Measurements from ENCODE around the gene KLHDC7B. TPM values are rescaled to one million over a fixed set of nuclear protein-coding genes. Genes with fewer than 3 reads are reported as not detected.
A peak's percentile ranks its signal among the peaks of the same experiment; 100 is the strongest.

KLHDC7B gene
- total RNA-seq, 2 donors from 2014 or later = 0.07 to 0.16 TPM

DNA sequence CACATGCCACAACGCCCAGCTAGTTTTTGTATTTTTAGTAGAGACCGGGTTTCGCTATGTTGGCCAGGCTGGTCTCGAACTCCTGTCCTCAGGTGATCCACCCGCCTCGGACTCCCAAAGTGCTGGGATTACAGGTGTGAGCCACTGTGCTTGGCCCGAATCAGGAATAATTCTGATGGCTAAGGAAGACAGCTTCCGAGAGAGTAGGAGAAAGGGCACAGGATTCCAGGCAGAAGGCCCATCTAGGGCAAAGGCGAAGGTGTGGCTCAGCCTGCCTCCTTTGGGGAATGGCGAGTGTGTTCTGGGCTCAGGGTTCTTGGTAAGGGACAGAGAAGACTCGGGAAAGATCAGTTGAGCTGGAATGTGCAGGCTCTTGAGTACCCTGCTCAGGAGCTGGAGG lies 18.6 kb downstream of the KLHDC7B start:
- H3K9ac ChIP-seq (ENCODE audit: low read depth in 2 of 2, low read length in 2 of 2) = peak overlapping the region in 1 of 2 donors; percentile 99
- intact Hi-C loops (cut with DNase I) = loop anchor here (5.0 to 10.0 kb wide), 2 partner anchors 42 to 51 kb away; no protein-coding TSS in a partner anchor
- DNase-seq = peak; percentile 56

DNA sequence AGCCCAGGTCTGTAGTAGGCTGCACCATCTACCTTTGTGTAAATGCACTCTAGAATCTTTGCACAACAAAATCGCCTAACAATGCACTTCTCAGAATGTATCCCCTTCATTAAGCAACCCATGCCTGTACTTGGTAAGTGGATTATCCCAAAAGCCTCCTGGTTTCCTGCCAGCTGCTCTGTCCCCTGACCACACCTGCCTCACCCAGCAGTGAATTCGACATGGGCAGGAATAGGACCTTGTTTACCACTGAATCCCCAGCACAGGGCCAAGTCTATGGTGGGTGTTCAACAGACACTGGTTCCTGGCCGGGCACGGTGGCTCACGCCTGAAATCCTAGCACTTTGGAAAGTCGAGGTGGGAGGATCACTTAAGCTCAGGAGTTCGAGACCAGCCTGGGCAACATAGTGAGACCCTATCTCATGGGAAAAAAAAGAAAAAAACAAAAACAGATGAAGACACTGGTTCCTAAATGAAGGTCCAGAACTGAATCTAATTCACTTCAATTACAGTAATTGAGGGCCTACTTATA lies 22.1 kb downstream of the KLHDC7B start:
- H3K27me3 ChIP-seq = no peaks in the 10 kb centered on the region
- intact Hi-C loops (cut with DNase I) = loop anchor here (10.0 kb wide), 1 partner anchor 47 kb away; no protein-coding TSS in a partner anchor
- no peaks in the 10 kb centered on the region for H3K36me3 ChIP-seq
- H3K9ac ChIP-seq (ENCODE audit: low read depth in 2 of 2, low read length in 2 of 2) = no peak overlapping the region
- no peak overlapping the region for H3K27ac ChIP-seq
- H3K4me3 ChIP-seq = no peak overlapping the region
- TF ChIP-seq, protein P1, sequence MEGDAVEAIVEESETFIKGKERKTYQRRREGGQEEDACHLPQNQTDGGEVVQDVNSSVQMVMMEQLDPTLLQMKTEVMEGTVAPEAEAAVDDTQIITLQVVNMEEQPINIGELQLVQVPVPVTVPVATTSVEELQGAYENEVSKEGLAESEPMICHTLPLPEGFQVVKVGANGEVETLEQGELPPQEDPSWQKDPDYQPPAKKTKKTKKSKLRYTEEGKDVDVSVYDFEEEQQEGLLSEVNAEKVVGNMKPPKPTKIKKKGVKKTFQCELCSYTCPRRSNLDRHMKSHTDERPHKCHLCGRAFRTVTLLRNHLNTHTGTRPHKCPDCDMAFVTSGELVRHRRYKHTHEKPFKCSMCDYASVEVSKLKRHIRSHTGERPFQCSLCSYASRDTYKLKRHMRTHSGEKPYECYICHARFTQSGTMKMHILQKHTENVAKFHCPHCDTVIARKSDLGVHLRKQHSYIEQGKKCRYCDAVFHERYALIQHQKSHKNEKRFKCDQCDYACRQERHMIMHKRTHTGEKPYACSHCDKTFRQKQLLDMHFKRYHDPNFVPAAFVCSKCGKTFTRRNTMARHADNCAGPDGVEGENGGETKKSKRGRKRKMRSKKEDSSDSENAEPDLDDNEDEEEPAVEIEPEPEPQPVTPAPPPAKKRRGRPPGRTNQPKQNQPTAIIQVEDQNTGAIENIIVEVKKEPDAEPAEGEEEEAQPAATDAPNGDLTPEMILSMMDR (IDR thresholded peaks at IDR 0.05) = no peak
- H3K9me3 ChIP-seq = no peaks in the 10 kb centered on the region
- H3K4me1 ChIP-seq = peaks cover 6% of the 10 kb centered on the region
- DNase-seq = no peak

More for the DNA sequence above, 18.6 kb downstream of the KLHDC7B start:
- Histone ChIP-seq H3K27me3 (no peaks in the 10 kb centered on the region), H3K36me3 (no peaks in the 10 kb centered on the region), H3K27ac (peak overlapping the region; percentile 73), H3K9me3 (no peaks in the 10 kb centered on the region), H3K4me1 (peaks cover 6% of the 10 kb centered on the region), H3K4me3 (no peak overlapping the region)
- TF ChIP-seq, protein P1 (IDR thresholded peaks at IDR 0.05) = no peak

DNA sequence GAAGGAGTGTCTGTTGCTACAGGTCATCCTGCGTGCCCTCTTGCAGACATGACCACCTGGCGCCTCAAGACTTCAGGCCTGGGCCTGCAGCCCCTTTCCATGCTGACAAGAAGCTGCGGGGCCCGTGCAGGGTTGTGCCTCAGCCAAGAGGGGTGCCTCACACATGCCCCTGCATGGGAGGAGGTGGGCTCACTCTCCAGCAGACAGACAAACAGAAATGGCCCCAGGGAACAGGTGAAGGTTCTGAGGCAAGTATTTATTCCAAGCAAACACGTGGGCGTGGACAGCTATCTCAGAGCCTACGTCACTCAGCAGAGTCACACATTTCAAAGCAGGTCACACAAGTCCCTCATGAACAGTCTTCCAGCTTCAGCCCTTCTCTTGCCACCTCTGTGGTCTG lies 22.9 kb downstream of the KLHDC7B start:
- intact Hi-C loops (cut with DNase I) = loop anchor here (10.0 kb wide), 1 partner anchor 46 kb away; no protein-coding TSS in a partner anchor
- DNase-seq = no peak
- H3K9me3 ChIP-seq = no peaks in the 10 kb centered on the region
- H3K4me1 ChIP-seq = peaks cover 2% of the 10 kb centered on the region
- no peaks in the 10 kb centered on the region for H3K27me3 ChIP-seq
- no peak overlapping the region for H3K4me3 ChIP-seq
- no peaks in the 10 kb centered on the region for H3K36me3 ChIP-seq
- TF ChIP-seq, protein P1 (IDR thresholded peaks at IDR 0.05) = no peak
- peak overlapping the region; percentile 47 for H3K27ac ChIP-seq
- no peak overlapping the region for H3K9ac ChIP-seq (ENCODE audit: low read depth in 2 of 2, low read length in 2 of 2)

DNA sequence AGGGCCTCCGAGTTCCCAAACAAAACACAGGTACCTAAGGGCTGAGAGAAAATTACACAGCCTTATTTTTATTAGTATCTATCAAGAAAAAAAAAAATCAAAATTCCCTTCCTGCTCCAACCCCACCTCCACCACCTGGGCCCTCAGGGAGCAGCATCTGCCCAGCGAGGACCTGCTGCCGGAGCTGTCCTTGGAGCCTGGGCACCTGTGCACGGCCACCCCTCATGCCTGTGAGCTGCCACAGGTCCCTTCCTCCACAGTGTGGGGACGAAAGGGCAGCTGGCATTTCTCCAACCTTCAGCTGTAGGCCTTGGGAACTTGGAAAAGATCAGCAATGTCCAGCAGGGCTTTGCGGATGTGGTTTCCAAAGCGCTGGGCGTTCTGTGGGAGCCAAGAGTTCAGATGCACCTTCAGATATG lies 23.4 kb downstream of the KLHDC7B start:
- H3K4me3 ChIP-seq = no peak overlapping the region
- intact Hi-C loops (cut with DNase I) = loop anchor here (10.0 kb wide), 1 partner anchor 46 kb away; no protein-coding TSS in a partner anchor
- peak overlapping the region; percentile 47 for H3K27ac ChIP-seq
- H3K4me1 ChIP-seq = no peaks in the 10 kb centered on the region
- TF ChIP-seq, protein P1 (IDR thresholded peaks at IDR 0.05) = no peak
- no peaks in the 10 kb centered on the region for H3K36me3 ChIP-seq
- DNase-seq = no peak
- H3K9ac ChIP-seq (ENCODE audit: low read depth in 2 of 2, low read length in 2 of 2) = no peak overlapping the region
- H3K9me3 ChIP-seq = no peaks in the 10 kb centered on the region
- no peaks in the 10 kb centered on the region for H3K27me3 ChIP-seq

DNA sequence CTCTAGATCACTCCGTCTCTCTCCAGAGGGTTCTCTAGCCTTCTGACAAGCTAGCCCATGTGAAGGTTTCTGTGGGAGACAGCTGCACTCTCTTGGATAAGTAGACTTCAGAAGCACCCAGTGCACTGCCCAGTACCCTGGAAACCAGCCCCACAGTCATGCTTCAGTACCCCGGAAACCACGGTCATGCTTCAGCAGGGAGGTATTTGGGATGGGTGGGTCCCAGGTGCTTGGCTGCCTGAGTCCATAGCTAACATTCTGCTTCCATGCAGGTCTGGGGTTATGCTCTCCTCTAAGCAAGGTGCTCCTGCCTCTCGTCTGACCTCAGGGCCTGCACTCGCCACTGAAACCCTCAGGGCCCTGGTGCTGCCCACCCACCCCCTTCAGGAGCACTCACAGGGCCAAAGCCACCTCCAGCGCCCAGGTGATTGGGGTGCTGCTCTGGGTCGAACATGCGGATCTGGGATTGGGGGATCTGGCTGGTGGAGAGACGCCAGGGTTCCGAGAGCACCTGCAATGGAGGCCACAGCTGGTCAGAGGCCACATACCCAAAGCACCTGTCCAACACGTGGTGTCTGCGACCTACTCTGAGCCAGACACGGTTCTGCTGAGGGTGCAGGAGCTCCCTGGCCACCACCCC lies 24.3 kb downstream of the KLHDC7B start:
- Histone ChIP-seq H3K27me3 (no peaks in the 10 kb centered on the region), H3K36me3 (no peaks in the 10 kb centered on the region)

More for the DNA sequence above, 24.3 kb downstream of the KLHDC7B start:
- intact Hi-C loops (cut with DNase I) = loop anchor here (10.0 kb wide), 1 partner anchor 45 kb away; no protein-coding TSS in a partner anchor
- Histone ChIP-seq H3K9ac (ENCODE audit: low read depth in 2 of 2, low read length in 2 of 2) (no peak overlapping the region), H3K9me3 (no peaks in the 10 kb centered on the region), H3K27ac (no peak overlapping the region), H3K4me1 (no peaks in the 10 kb centered on the region), H3K4me3 (no peak overlapping the region)
- TF ChIP-seq, protein P1 (IDR thresholded peaks at IDR 0.05) = no peak
- no peak for DNase-seq
